Common myeloid progenitor, CD34-positive (primary cell): ENCODE data around the gene ERMAP.

Source experiments
- CTCF ChIA-PET: fragments of 350-600 bp; sonication (Branson Sonifier 250); formaldehyde crosslinking; loops from one replicate; lab custom pipeline; 2021; ENCODE audit warnings: antibody characterized with exemption; lab: Charles Lee
- POLR2A ChIA-PET: fragments of 350-600 bp; sonication (Branson Sonifier 250); formaldehyde crosslinking; loops from one replicate; lab custom pipeline; 2021; ENCODE audit warnings: antibody characterized with exemption; lab: Charles Lee
- DNase-seq, 3 donors: peaks; one replicate each; pipeline versions ENCODE4 v3.0.0 to v3.0.0-alpha.2; 2013
- H3K27ac ChIP-seq, 2 experiments: 1 replicate in 1 of 2; 2 replicates in 1 of 2; pipeline ENCODE4 v1.7.0; 2013; ENCODE audit warnings: inconsistent platforms in 2 of 2, low read length in 2 of 2, mild to moderate bottlenecking in 2 of 2, low read depth in 1 of 2, moderate library complexity in 1 of 2; ENCODE audit not compliant: severe bottlenecking in 2 of 2, insufficient read depth in 1 of 2, poor library complexity in 1 of 2
- H3K27me3 ChIP-seq, 5 experiments: replicated peaks in 2 of 5; 1 replicate in 3 of 5; 2 replicates in 2 of 5; pipeline versions ENCODE4 v1.6.1 to v1.7.0; 2013; ENCODE audit warnings: low read length in 4 of 5, mild to moderate bottlenecking in 2 of 5, moderate library complexity in 2 of 5, inconsistent platforms in 1 of 5; ENCODE audit not compliant: insufficient read depth in 5 of 5, control insufficient read depth in 4 of 5
- H3K36me3 ChIP-seq, 4 experiments: 1 replicate in 2 of 4; 2 replicates in 2 of 4; pipeline versions ENCODE4 v1.6.1 to v1.7.0; 2013; ENCODE audit warnings: low read length in 3 of 4, control low read depth in 1 of 4, mild to moderate bottlenecking in 1 of 4; ENCODE audit not compliant: control insufficient read depth in 4 of 4, insufficient read depth in 4 of 4
- H3K4me1 ChIP-seq, 4 experiments: 1 replicate in 3 of 4; 2 replicates in 1 of 4; pipeline versions ENCODE4 v1.6.1 to v1.7.1; 2013; ENCODE audit warnings: low read length in 3 of 4, mild to moderate bottlenecking in 3 of 4, control low read depth in 1 of 4, inconsistent platforms in 1 of 4, moderate library complexity in 1 of 4; ENCODE audit not compliant: control insufficient read depth in 4 of 4, insufficient read depth in 4 of 4; ENCODE audit errors: control extremely low read depth in 1 of 4
- H3K4me3 ChIP-seq, 7 experiments: 1 replicate in 4 of 7; 2 replicates in 3 of 7; pipeline versions ENCODE4 v1.5.1 to v1.7.0; 2013; ENCODE audit warnings: mild to moderate bottlenecking in 7 of 7, low read length in 6 of 7, moderate library complexity in 6 of 7, inconsistent platforms in 2 of 7, low read depth in 2 of 7, control low read depth in 1 of 7; ENCODE audit not compliant: insufficient read depth in 4 of 7, control insufficient read depth in 1 of 7; ENCODE audit errors: extremely low read depth in 1 of 7
- H3K9me3 ChIP-seq, 5 experiments: 1 replicate in 4 of 5; 2 replicates in 1 of 5; pipeline versions ENCODE4 v1.6.1 to v1.7.1; 2013; ENCODE audit warnings: low read length in 4 of 5, mild to moderate bottlenecking in 2 of 5, inconsistent platforms in 1 of 5, low read depth in 1 of 5, moderate library complexity in 1 of 5; ENCODE audit not compliant: control insufficient read depth in 4 of 5, insufficient read depth in 2 of 5; ENCODE audit errors: control extremely low read depth in 1 of 5
- WGBS: methylation state at CpG from one replicate; pipeline ENCODE4 v1.1.5; 2013; ENCODE audit not compliant: insufficient coverage; 5-methylcytosine and 5-hydroxymethylcytosine counted together

ERMAP gene

DNA sequence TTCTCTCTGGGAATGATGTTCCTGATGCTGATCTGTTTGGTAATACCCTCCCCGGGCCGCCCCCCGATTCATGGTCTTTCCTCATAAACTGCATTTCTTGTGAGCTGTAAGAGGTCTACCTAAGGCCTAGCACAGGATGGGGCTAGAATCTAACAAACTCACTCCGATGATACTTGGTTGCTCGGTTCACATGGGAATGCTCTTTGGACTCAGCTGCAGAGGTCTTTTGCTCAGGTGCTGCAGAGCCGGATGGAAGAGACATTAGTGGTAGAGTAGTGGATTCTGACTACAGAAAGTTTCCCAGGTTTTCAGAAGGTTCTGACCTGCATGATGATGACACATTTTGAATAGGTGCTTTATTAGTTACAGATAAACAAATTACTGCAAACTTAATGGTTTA lies 40.4 kb upstream of the ERMAP start:
- peaks cover 23 to 69% (median 43%) of the 10 kb centered on the region in 4 experiments for H3K36me3 ChIP-seq
- DNase-seq: no peak
- H3K27me3 ChIP-seq: no peaks in the 10 kb centered on the region
- H3K9me3 ChIP-seq: peaks cover 0 to 1% (median 0%) of the 10 kb centered on the region in 5 experiments
- 95% methylated on average over 4 of the region's 6 CpGs for WGBS
- POLR2A ChIA-PET: no interaction called here
- CTCF ChIA-PET: interaction anchor here (1.2 to 8.8 kb wide), 4 partner anchors 9 to 298 kb away, joined by 3 to 106 read pairs (median 26); partner anchors contain the start of genes C1orf50 and P3H1
- no peak overlapping the region for H3K27ac ChIP-seq
- H3K4me1 ChIP-seq: no peaks in the 10 kb centered on the region
- no peak overlapping the region for H3K4me3 ChIP-seq

DNA sequence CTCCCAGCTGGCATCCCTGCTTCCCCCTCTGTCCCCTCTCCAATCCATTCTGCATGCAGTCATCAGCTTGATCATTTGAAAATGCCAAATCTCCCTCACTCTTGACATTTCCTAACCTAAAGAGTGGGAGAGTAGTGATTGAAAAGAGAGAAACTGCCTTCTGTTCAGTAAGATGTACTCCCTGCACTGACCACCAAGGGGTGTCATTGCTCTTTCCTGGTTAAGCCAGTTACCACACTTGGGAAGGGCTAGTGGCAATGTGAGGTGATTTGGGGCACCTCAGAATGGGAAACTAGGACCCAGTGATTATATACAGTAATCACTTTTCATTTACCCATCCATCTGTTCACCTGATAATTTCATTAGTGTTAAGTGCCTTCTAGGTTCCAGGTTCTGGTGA lies 39.1 kb upstream of the ERMAP start:
- no peaks in the 10 kb centered on the region for H3K4me1 ChIP-seq
- peaks cover 25 to 69% (median 48%) of the 10 kb centered on the region in 4 experiments for H3K36me3 ChIP-seq
- H3K27me3 ChIP-seq: no peaks in the 10 kb centered on the region
- DNase-seq: peak in 2 of 3 donors; percentile 52 to 61
- no peak overlapping the region for H3K27ac ChIP-seq
- H3K4me3 ChIP-seq: no peak overlapping the region
- CTCF ChIA-PET: interaction anchor here (0.7 to 8.8 kb wide), 23 partner anchors 9 to 637 kb away, joined by 3 to 106 read pairs (median 4); partner anchors contain the start of genes C1orf50 and P3H1
- peaks cover 0 to 1% (median 0%) of the 10 kb centered on the region in 5 experiments for H3K9me3 ChIP-seq
- POLR2A ChIA-PET: no interaction called here

DNA sequence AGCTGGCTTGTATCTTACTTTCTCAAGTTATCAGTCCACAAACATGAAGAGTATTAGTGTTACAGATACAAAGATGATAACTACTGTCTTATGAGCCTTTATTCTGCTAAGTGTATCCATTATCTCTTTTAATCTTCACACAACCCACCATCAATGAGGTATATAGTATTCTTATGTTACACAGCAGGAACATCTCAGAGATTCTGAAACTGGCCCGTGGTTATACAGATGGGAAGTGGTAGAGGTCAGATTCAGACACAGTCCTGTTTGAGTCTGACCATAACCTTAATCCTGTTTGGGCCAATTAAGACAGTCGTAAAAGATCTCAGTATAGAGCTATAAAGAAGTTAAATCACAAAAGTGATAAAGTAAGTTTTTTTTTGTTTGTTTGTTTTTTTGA lies 37.2 kb upstream of the ERMAP start:
- peaks cover 0 to 1% (median 0%) of the 10 kb centered on the region in 5 experiments for H3K9me3 ChIP-seq
- H3K27me3 ChIP-seq: no peaks in the 10 kb centered on the region
- peaks cover 25 to 62% (median 40%) of the 10 kb centered on the region in 4 experiments for H3K36me3 ChIP-seq
- 100% methylated on average over 2 of the region's 2 CpGs for WGBS
- peaks cover 0 to 4% (median 1%) of the 10 kb centered on the region in 4 experiments for H3K4me1 ChIP-seq
- H3K4me3 ChIP-seq: no peak overlapping the region
- ChIA-PET CTCF (interaction anchor here (1.2 to 8.8 kb wide), 5 partner anchors 8 to 295 kb away, joined by 3 to 106 read pairs (median 5); no protein-coding TSS in a partner anchor), POLR2A (no interaction called here)
- no peak overlapping the region for H3K27ac ChIP-seq
- DNase-seq: no peak

DNA sequence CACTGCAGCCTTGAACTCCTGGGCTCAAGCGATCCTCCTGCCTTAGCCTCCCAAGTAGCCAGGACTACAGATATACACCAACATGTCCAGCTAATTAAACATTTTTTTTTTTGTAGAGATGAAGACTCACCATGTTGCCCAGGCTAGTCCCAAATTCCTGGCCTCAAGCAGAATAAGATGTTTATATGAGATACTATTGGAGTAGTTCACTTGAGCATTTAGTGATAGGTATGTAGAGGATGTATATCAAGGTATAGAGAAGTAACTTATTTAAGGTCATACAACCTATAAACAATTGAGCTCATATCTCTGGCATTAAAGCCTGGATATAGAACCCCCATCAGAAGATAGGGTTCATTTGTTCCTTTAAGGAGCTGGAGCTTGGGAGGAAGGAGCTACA lies 36.7 kb upstream of the ERMAP start:
- Histone ChIP-seq H3K4me3 (no peak overlapping the region), H3K27me3 (no peaks in the 10 kb centered on the region), H3K9me3 (peaks cover 0 to 1% (median 0%) of the 10 kb centered on the region in 5 experiments), H3K27ac (no peak overlapping the region), H3K36me3 (peaks cover 22 to 57% (median 38%) of the 10 kb centered on the region in 4 experiments), H3K4me1 (peaks cover 0 to 8% (median 6%) of the 10 kb centered on the region in 4 experiments)
- no peak for DNase-seq
- ChIA-PET POLR2A (no interaction called here), CTCF (interaction anchor here (1.2 to 8.8 kb wide), 4 partner anchors 8 to 294 kb away, joined by 3 to 106 read pairs (median 14); no protein-coding TSS in a partner anchor)
- WGBS: no CpG with 5 or more reads among the region's 1 CpG

DNA sequence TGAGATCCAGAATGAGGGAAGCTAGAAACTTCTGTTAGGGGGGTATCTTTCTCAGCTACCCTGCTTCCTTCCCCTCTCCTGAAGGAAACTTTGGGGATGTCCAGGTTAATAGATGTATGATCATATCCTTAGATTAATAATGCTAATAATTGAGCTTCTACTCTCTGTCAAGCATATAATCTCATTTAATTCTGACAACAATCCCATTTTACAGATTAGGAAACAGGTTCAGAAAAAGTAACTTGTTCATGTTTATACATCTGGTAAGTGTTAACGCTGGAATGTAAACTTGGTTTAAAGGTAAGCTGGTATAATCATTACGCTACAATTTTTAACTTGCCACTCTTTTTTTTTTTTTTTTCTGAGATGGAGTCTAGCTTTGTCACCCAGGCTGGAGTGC lies 33.8 kb upstream of the ERMAP start:
- DNase-seq: no peak
- Histone ChIP-seq H3K4me3 (no peak overlapping the region), H3K4me1 (peaks cover 0 to 14% (median 12%) of the 10 kb centered on the region in 4 experiments), H3K9me3 (no peaks in the 10 kb centered on the region), H3K36me3 (peaks cover 5 to 29% (median 15%) of the 10 kb centered on the region in 4 experiments), H3K27me3 (no peaks in the 10 kb centered on the region), H3K27ac (no peak overlapping the region)
- ChIA-PET POLR2A (no interaction called here), CTCF (interaction anchor here (1.0 to 8.8 kb wide), 6 partner anchors 10 to 291 kb away, joined by 3 to 106 read pairs (median 4); no protein-coding TSS in a partner anchor)
- no CpG with 5 or more reads among the region's 2 CpGs for WGBS

DNA sequence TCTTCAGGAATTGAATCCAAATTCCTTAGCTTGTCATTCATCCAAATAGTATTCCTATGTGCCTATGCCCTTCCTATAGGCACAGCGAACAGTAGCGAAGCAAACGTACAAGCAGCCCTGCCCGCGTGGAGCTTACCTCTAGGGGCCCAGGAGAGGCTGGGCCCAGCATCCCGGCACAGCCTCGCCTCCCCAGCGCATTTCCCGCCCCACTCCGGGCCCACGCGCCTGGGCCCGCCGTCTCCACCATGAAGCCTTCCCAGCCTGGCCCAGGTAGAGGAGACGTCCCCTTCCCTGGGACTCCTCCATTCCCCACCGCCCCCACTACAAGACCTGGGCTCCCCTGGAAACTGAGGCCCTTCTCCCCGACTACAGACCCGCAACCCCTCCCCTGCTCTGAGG lies 32.4 kb upstream of the ERMAP start:
- 97% methylated on average over 15 of the region's 18 CpGs for WGBS
- POLR2A ChIA-PET: no interaction called here
- H3K9me3 ChIP-seq: no peaks in the 10 kb centered on the region
- CTCF ChIA-PET: interaction anchor here (1.2 to 1.4 kb wide), 3 partner anchors 8 to 289 kb away, joined by 4 read pairs; no protein-coding TSS in a partner anchor
- H3K27me3 ChIP-seq: no peaks in the 10 kb centered on the region
- DNase-seq: no peak
- H3K4me3 ChIP-seq: peak overlapping the region in 3 of 7 experiments; percentile 25 to 71 (median 61)
- peaks cover 0 to 14% (median 12%) of the 10 kb centered on the region in 4 experiments for H3K4me1 ChIP-seq
- H3K27ac ChIP-seq: no peak overlapping the region
- peaks cover 5 to 22% (median 11%) of the 10 kb centered on the region in 4 experiments for H3K36me3 ChIP-seq
